ENCODE data around the gene IMMP2L.
"Not testable (repeated sequence)": the region's sequence is repeated elsewhere in the genome, so short reads cannot be mapped to it uniquely, and the experiment has no call there.

IMMP2L gene

GRCh38 chr7:111561904-111562732 lies at the start of gene IMMP2L:
IMMP2L (minus strand) TSS chr7:111562492.
- peak; percentile 88 to 95 for DNase-seq

GRCh38 chr7:111609483-111610254 lies 47.4 kb upstream of the IMMP2L start:
- DNase-seq, result not testable (repeated sequence)

- no peak for DNase-seq
These were observed 45.3 kb upstream of the IMMP2L start for GRCh38 chr7:111607621-111608020.

- no peak for DNase-seq
These were observed 43.0 kb upstream of the IMMP2L start for GRCh38 chr7:111605246-111605645.

- no peak for DNase-seq
These were observed 37.8 kb upstream of the IMMP2L start for GRCh38 chr7:111600091-111600490.

GRCh38 chr7:111595780-111596179 lies 33.5 kb upstream of the IMMP2L start:
- DNase-seq, result no peak

- DNase-seq, result no peak
These were observed 32.3 kb upstream of the IMMP2L start for GRCh38 chr7:111594602-111595001.

- no peak for DNase-seq
These were observed 31.1 kb upstream of the IMMP2L start for GRCh38 chr7:111593343-111593742.

- DNase-seq, result no peak
These were observed 25.8 kb upstream of the IMMP2L start for GRCh38 chr7:111588065-111588433.

GRCh38 chr7:111587410-111588064 lies 25.2 kb upstream of the IMMP2L start:
- DNase-seq, result no peak

- DNase-seq, result no peak
These were observed 24.6 kb upstream of the IMMP2L start for GRCh38 chr7:111586711-111587409.

- not testable (repeated sequence) for DNase-seq
These were observed 19.6 kb upstream of the IMMP2L start for GRCh38 chr7:111581784-111582488.

GRCh38 chr7:111581207-111581606 lies 18.9 kb upstream of the IMMP2L start:
- not testable (repeated sequence) for DNase-seq

GRCh38 chr7:111578754-111579153 lies 16.5 kb upstream of the IMMP2L start:
- no peak for DNase-seq

GRCh38 chr7:111571720-111572119 lies 9.4 kb upstream of the IMMP2L start:
- no peak for DNase-seq

GRCh38 chr7:111568870-111569462 lies 6.7 kb upstream of the IMMP2L start:
- no peak for DNase-seq

GRCh38 chr7:111568419-111568818 lies 6.1 kb upstream of the IMMP2L start:
- DNase-seq, result no peak

- DNase-seq, result no peak
These were observed 1.8 kb upstream of the IMMP2L start for GRCh38 chr7:111564078-111564477.

- no peak for DNase-seq
These were observed 713 bp downstream of the IMMP2L start for GRCh38 chr7:111561654-111561903.

GRCh38 chr7:111560773-111561653 lies 1.3 kb downstream of the IMMP2L start:
- no peak for DNase-seq

- DNase-seq, result no peak
These were observed 3.3 kb downstream of the IMMP2L start for GRCh38 chr7:111558991-111559390.

Data from stimulated activated CD4-positive, alpha-beta T cell treated with anti-CD3 and anti-CD28 coated beads, Interleukin-4, amount 100 ng/mL, for 4 hours (primary cell).